ENCODE results near the gene POLR3G.

The POLR3G gene

DNA sequence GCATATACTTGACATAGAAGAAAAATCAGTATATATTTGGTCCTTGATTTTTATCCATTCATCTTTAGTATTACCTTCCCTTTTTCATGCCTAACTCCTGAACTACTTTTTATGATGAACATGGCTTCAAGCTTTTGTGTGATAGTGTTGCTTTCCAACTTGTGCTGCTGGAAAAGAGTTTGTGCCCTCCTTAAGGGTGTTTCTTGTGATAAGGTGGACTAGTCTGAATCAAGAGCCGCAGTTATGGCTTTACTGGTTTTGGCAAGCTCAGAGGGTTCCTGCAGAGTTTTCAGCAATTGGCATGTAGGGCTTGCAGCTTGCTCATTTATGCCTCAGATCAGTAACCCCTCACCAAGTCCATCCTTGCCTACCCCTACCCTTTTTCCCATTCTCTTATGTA, 20.5 kb downstream of the POLR3G start:
- Histone ChIP-seq H3K4me2 (ENCODE audit: low read length) (no peak overlapping the region), H3K27me3 (ENCODE audit: low read depth, low read length) (no peaks in the 10 kb centered on the region), H3K9me3 (ENCODE audit: insufficient read depth, low read length) (no peaks in the 10 kb centered on the region), H2AFZ (ENCODE audit: low read depth, low read length) (no peak overlapping the region), H3K9ac (ENCODE audit: low read length) (no peak overlapping the region), H3K79me2 (ENCODE audit: low read length) (no peaks in the 10 kb centered on the region), H3K4me1 (ENCODE audit: low read length) (no peaks in the 10 kb centered on the region), H3K27ac (ENCODE audit: low read length) (no peak overlapping the region), H4K20me1 (ENCODE audit: insufficient read depth, low read length) (no peaks in the 10 kb centered on the region), H3K4me3 (ENCODE audit: low read length) (no peak overlapping the region), H3K36me3 (replicated peaks; ENCODE audit: low read depth, low read length) (peaks cover 7% of the 10 kb centered on the region)
- TF ChIP-seq, protein P1, sequence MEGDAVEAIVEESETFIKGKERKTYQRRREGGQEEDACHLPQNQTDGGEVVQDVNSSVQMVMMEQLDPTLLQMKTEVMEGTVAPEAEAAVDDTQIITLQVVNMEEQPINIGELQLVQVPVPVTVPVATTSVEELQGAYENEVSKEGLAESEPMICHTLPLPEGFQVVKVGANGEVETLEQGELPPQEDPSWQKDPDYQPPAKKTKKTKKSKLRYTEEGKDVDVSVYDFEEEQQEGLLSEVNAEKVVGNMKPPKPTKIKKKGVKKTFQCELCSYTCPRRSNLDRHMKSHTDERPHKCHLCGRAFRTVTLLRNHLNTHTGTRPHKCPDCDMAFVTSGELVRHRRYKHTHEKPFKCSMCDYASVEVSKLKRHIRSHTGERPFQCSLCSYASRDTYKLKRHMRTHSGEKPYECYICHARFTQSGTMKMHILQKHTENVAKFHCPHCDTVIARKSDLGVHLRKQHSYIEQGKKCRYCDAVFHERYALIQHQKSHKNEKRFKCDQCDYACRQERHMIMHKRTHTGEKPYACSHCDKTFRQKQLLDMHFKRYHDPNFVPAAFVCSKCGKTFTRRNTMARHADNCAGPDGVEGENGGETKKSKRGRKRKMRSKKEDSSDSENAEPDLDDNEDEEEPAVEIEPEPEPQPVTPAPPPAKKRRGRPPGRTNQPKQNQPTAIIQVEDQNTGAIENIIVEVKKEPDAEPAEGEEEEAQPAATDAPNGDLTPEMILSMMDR (IDR thresholded peaks at IDR 0.05; ENCODE audit: low read depth, low read length), result no peak

DNA sequence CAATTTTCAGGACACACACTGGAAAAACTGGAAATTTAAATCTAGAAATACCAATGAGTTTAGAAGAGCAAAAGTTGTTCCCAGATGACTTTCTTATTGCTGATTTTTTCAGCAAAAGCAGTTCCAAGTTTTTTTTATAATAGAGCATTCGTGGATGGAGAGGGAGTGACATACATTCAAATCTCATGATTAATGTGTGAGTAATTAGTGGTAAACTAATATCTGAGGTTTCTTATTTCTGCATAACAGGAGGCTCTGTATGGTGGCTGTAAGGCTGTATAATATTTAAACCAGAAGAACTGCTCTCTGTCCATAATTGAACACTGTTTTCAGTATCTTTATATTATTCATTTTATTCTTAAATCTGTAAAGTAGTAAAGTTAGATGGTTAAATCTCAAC, 28.9 kb downstream of the POLR3G start:
- Histone ChIP-seq H3K79me2 (ENCODE audit: low read length) (no peaks in the 10 kb centered on the region), H3K27me3 (ENCODE audit: low read depth, low read length) (no peaks in the 10 kb centered on the region), H3K9me3 (ENCODE audit: insufficient read depth, low read length) (no peaks in the 10 kb centered on the region), H3K4me3 (ENCODE audit: low read length) (no peak overlapping the region), H2AFZ (ENCODE audit: low read depth, low read length) (no peak overlapping the region), H3K9ac (ENCODE audit: low read length) (no peak overlapping the region), H4K20me1 (ENCODE audit: insufficient read depth, low read length) (no peaks in the 10 kb centered on the region), H3K27ac (ENCODE audit: low read length) (no peak overlapping the region), H3K4me2 (ENCODE audit: low read length) (no peak overlapping the region), H3K36me3 (replicated peaks; ENCODE audit: low read depth, low read length) (no peaks in the 10 kb centered on the region), H3K4me1 (ENCODE audit: low read length) (no peaks in the 10 kb centered on the region)
- TF ChIP-seq, protein P1 (IDR thresholded peaks at IDR 0.05; ENCODE audit: low read depth, low read length), result no peak
- no peak for TF ChIP-seq EZH2phosphoT487 (IDR thresholded peaks at IDR 0.05; ENCODE audit: low read depth)

DNA sequence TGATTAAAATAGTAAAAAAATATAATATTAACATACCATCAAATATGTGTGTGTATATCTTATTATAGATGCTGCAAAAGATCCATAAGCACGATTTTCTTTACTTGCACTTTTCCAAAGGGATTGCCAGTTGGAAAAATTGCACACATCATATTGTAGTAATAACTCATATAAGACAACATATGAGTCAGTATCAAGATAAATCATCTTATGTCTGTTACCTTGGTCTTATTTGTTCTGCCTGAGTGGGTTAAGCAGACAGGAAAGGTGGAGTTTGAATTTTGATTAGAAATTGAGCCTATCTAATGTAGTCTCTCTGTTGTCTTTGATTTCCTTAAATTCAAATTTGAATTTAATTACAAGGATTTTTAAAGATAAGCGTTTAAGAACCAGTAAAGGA, 30.1 kb downstream of the POLR3G start:
- no peaks in the 10 kb centered on the region for H3K79me2 ChIP-seq (ENCODE audit: low read length)
- H4K20me1 ChIP-seq (ENCODE audit: insufficient read depth, low read length), result no peaks in the 10 kb centered on the region
- no peak for TF ChIP-seq EZH2phosphoT487 (IDR thresholded peaks at IDR 0.05; ENCODE audit: low read depth)
- TF ChIP-seq, protein P1 (IDR thresholded peaks at IDR 0.05; ENCODE audit: low read depth, low read length), result no peak
- H3K27ac ChIP-seq (ENCODE audit: low read length), result no peak overlapping the region
- no peaks in the 10 kb centered on the region for H3K4me1 ChIP-seq (ENCODE audit: low read length)
- H3K4me3 ChIP-seq (ENCODE audit: low read length), result no peak overlapping the region
- H3K9me3 ChIP-seq (ENCODE audit: insufficient read depth, low read length), result no peaks in the 10 kb centered on the region
- H3K27me3 ChIP-seq (ENCODE audit: low read depth, low read length), result no peaks in the 10 kb centered on the region
- H2AFZ ChIP-seq (ENCODE audit: low read depth, low read length), result no peak overlapping the region
- no peak overlapping the region for H3K4me2 ChIP-seq (ENCODE audit: low read length)
- no peak overlapping the region for H3K9ac ChIP-seq (ENCODE audit: low read length)
- H3K36me3 ChIP-seq (replicated peaks; ENCODE audit: low read depth, low read length), result no peaks in the 10 kb centered on the region

DNA sequence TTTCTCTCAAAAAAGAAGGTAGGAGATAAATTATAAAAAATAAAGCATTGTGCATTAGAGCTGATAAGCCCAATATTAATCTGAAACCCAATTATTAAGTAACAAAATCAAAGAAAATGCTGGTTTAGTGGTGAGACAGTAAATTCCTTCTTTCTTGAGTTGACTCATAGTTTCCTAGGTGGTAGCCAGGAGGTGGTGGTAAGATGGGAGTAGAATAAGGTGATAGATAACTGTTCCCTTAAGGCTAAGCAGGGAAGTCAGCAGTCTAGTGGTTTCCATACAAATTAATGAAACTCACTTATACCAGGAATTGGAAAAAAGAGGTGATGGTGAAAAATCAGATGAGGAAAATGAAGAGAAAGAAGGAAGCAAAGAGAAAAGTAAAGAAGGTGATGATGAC, 31.6 kb downstream of the POLR3G start:
- no peaks in the 10 kb centered on the region for H3K36me3 ChIP-seq (replicated peaks; ENCODE audit: low read depth, low read length)
- no peaks in the 10 kb centered on the region for H3K27me3 ChIP-seq (ENCODE audit: low read depth, low read length)
- no peak overlapping the region for H3K27ac ChIP-seq (ENCODE audit: low read length)

More for the DNA sequence above, 31.6 kb downstream of the POLR3G start:
- no peak overlapping the region for H3K4me3 ChIP-seq (ENCODE audit: low read length)
- H2AFZ ChIP-seq (ENCODE audit: low read depth, low read length), result no peak overlapping the region
- no peak overlapping the region for H3K4me2 ChIP-seq (ENCODE audit: low read length)
- H3K4me1 ChIP-seq (ENCODE audit: low read length), result no peaks in the 10 kb centered on the region
- TF ChIP-seq, protein P1 (IDR thresholded peaks at IDR 0.05; ENCODE audit: low read depth, low read length), result no peak
- no peak for TF ChIP-seq EZH2phosphoT487 (IDR thresholded peaks at IDR 0.05; ENCODE audit: low read depth)
- no peaks in the 10 kb centered on the region for H4K20me1 ChIP-seq (ENCODE audit: insufficient read depth, low read length)
- no peaks in the 10 kb centered on the region for H3K79me2 ChIP-seq (ENCODE audit: low read length)
- H3K9me3 ChIP-seq (ENCODE audit: insufficient read depth, low read length), result no peaks in the 10 kb centered on the region
- H3K9ac ChIP-seq (ENCODE audit: low read length), result no peak overlapping the region
